Transverse colon (tissue), 4 donors: ENCODE measurements around the gene FRMD3. TPM values are rescaled to one million over a fixed set of nuclear protein-coding genes. Genes with fewer than 3 reads are reported as not detected.

Experiments used
- DNase-seq: peaks from one replicate; pipeline ENCODE4 v3.0.0-alpha.2; 2019
- H3K27ac ChIP-seq, 4 donors: fragments of 200-600 bp; sonication (generic); 2 replicates each; pipeline ENCODE4 v1.5.1; 2016 to 2018; ENCODE audit warnings: inconsistent platforms in 4 of 4
- H3K27me3 ChIP-seq: fragments of 200-600 bp; sonication (generic); 2 replicates; pipeline ENCODE4 v1.5.1; 2017; ENCODE audit warnings: inconsistent platforms
- H3K36me3 ChIP-seq, 4 donors: fragments of 200-600 bp; sonication (generic); 2 replicates each; pipeline ENCODE4 v1.5.1; 2017 to 2019; ENCODE audit warnings: inconsistent platforms in 4 of 4
- H3K4me1 ChIP-seq, 4 donors: fragments of 200-600 bp; sonication (generic); 2 replicates each; pipeline ENCODE4 v1.5.1; 2017 to 2020; ENCODE audit warnings: inconsistent platforms in 4 of 4
- H3K4me3 ChIP-seq, 4 donors: fragments of 200-600 bp; sonication (generic); 1 replicate in 1 of 4; 2 replicates in 3 of 4; pipeline versions ENCODE4 v1.5.1 to v1.6.1; 2017 to 2019; ENCODE audit warnings: inconsistent platforms in 4 of 4
- H3K9me3 ChIP-seq, 2 donors: fragments of 200-600 bp; sonication (generic); 2 replicates each; pipeline ENCODE4 v1.5.1; 2017 to 2019; ENCODE audit warnings: inconsistent platforms in 2 of 2
- CTCF ChIP-seq, 5 experiments: fragments of 200-600 bp in 3 of 5; fragments of 450-650 bp in 2 of 5; sonication (generic) in 3 of 5; IDR thresholded peaks; 1 replicate in 2 of 5; 2 replicates in 3 of 5; pipeline ENCODE4 v1.5.1; 2016 to 2017; ENCODE audit warnings: antibody characterized with exemption in 5 of 5, inconsistent platforms in 3 of 5, mild to moderate bottlenecking in 2 of 5, moderate library complexity in 1 of 5
- EP300 ChIP-seq: sonication (generic); formaldehyde crosslinking; IDR thresholded peaks from one replicate; pipeline ENCODE4 v1.6.1; 2017; ENCODE audit warnings: antibody characterized with exemption, low read depth
- POLR2A ChIP-seq: fragments of 450-650 bp; IDR thresholded peaks from one replicate; pipeline ENCODE4 v1.6.1; 2016; ENCODE audit warnings: antibody characterized with exemption, mild to moderate bottlenecking, moderate library complexity
- POLR2AphosphoS5 ChIP-seq, 3 donors: sonication (generic); formaldehyde crosslinking; IDR thresholded peaks; one replicate each; pipeline ENCODE4 v1.6.1; 2016; ENCODE audit warnings: antibody characterized with exemption in 3 of 3
- WGBS, 2 donors: methylation state at CpG; one replicate each; pipeline ENCODE4 v1.1.5; 2018; ENCODE audit warnings: low coverage in 1 of 2; 5-methylcytosine and 5-hydroxymethylcytosine counted together
- in situ Hi-C, 4 donors: fragments of 200-750 bp; cut with MboI; loops; one replicate each; pipeline versions ENCODE4 v1.15.0 to v1.15.1; 2017; ENCODE audit warnings: low sequenced_read_pairs in 3 of 4, low pct_ligation_motif_present in 1 of 4, low pct_unique_long_range_greater_than_20kb in 1 of 4
- intact Hi-C: fragments of 100-400 bp; cut with DNase I; formaldehyde crosslinking; loops from one replicate; pipeline ENCODE4 v1.15.1; 2023; ENCODE audit warnings: low total_unique reads
- total RNA-seq, 4 donors: library from RNA; depleted of rRNA; stranded (reverse); fragments of >200 nt; gene quantifications; one replicate each; pipeline ENCODE4 v1.1.0, GENCODE V29; 2016

FRMD3 gene
- total RNA-seq, 4 donors from 2014 or later: 5.8 to 37.0 (median 18.1) TPM

- Histone ChIP-seq H3K4me3 (no peak overlapping the region), H3K36me3 (no peaks in the 10 kb centered on the region), H3K4me1 (no peaks in the 10 kb centered on the region), H3K9me3 (no peaks in the 10 kb centered on the region), H3K27ac (no peak overlapping the region), H3K27me3 (no peaks in the 10 kb centered on the region)
- intact Hi-C loops: no loop called here
- no peak for DNase-seq
- in situ Hi-C loops: no loop called here
- WGBS, 2 donors: 67% methylated on average over 1 of the region's 1 CpG; no CpG with 5 or more reads in 1 of the 2 donors
- TF ChIP-seq EP300: no peak
- TF ChIP-seq POLR2AphosphoS5 (IDR thresholded peaks at IDR 0.05): no peak
Observed at GRCh38 chr9:83388346-83388745, 149.9 kb downstream of the FRMD3 start.

GRCh38 chr9:83387401-83388185, 150.6 kb downstream of the FRMD3 start:
- WGBS, 2 donors: 79 to 83% methylated on average over 3 to 7 of the region's 7 CpGs
- no peaks in the 10 kb centered on the region for H3K27me3 ChIP-seq
- TF ChIP-seq CTCF (IDR thresholded peaks at IDR 0.05) (no peak), POLR2AphosphoS5 (IDR thresholded peaks at IDR 0.05) (no peak), EP300 (no peak), POLR2A (no peak)
- no peaks in the 10 kb centered on the region for H3K9me3 ChIP-seq
- no peak for DNase-seq
- H3K4me3 ChIP-seq: no peak overlapping the region
- in situ Hi-C loops (no loop called here), intact Hi-C loops (no loop called here)
- H3K27ac ChIP-seq: no peak overlapping the region
- H3K36me3 ChIP-seq: no peaks in the 10 kb centered on the region
- no peaks in the 10 kb centered on the region for H3K4me1 ChIP-seq

- Histone ChIP-seq H3K27ac (no peak overlapping the region), H3K36me3 (no peaks in the 10 kb centered on the region), H3K27me3 (no peaks in the 10 kb centered on the region), H3K9me3 (no peaks in the 10 kb centered on the region), H3K4me1 (no peaks in the 10 kb centered on the region), H3K4me3 (no peak overlapping the region)
- in situ Hi-C loops: no loop called here
- WGBS, 2 donors: 40 to 58% methylated on average over 2 of the region's 2 CpGs
- intact Hi-C loops: no loop called here
- TF ChIP-seq POLR2A (no peak), POLR2AphosphoS5 (IDR thresholded peaks at IDR 0.05) (no peak), EP300 (no peak), CTCF (IDR thresholded peaks at IDR 0.05) (no peak)
- DNase-seq: no peak
Observed at GRCh38 chr9:83385317-83385716, 152.9 kb downstream of the FRMD3 start.

GRCh38 chr9:83384214-83384613, 154.0 kb downstream of the FRMD3 start:
- Histone ChIP-seq H3K36me3 (no peaks in the 10 kb centered on the region), H3K4me1 (no peaks in the 10 kb centered on the region), H3K27me3 (no peaks in the 10 kb centered on the region), H3K9me3 (no peaks in the 10 kb centered on the region), H3K27ac (no peak overlapping the region), H3K4me3 (no peak overlapping the region)
- DNase-seq: no peak
- intact Hi-C loops (no loop called here), in situ Hi-C loops (no loop called here)
- 48 to 71% methylated on average over 1 to 3 of the region's 3 CpGs for WGBS, 2 donors
- TF ChIP-seq CTCF (IDR thresholded peaks at IDR 0.05): no peak
- no peak for TF ChIP-seq POLR2AphosphoS5 (IDR thresholded peaks at IDR 0.05)
- no peak for TF ChIP-seq POLR2A

GRCh38 chr9:83383034-83383433, 155.2 kb downstream of the FRMD3 start:
- no peak overlapping the region for H3K4me3 ChIP-seq
- DNase-seq: no peak
- WGBS, 2 donors: 89% methylated on average over 2 of the region's 2 CpGs; no CpG with 5 or more reads in 1 of the 2 donors
- no peak overlapping the region for H3K27ac ChIP-seq
- in situ Hi-C loops: no loop called here
- H3K4me1 ChIP-seq: no peaks in the 10 kb centered on the region
- intact Hi-C loops: no loop called here
- H3K27me3 ChIP-seq: no peaks in the 10 kb centered on the region
- TF ChIP-seq POLR2A (no peak), POLR2AphosphoS5 (IDR thresholded peaks at IDR 0.05) (no peak), CTCF (IDR thresholded peaks at IDR 0.05) (no peak), EP300 (no peak)
- no peaks in the 10 kb centered on the region for H3K36me3 ChIP-seq
- H3K9me3 ChIP-seq: no peaks in the 10 kb centered on the region
